Medulla oblongata (tissue), 1 donor: ENCODE results near the gene SDSL.

ENCODE experiments used
- DNase-seq: peaks from one replicate; pipeline ENCODE4 v3.0.0-alpha.2; 2015; ENCODE audit errors: extremely low spot score

The SDSL gene

DNA sequence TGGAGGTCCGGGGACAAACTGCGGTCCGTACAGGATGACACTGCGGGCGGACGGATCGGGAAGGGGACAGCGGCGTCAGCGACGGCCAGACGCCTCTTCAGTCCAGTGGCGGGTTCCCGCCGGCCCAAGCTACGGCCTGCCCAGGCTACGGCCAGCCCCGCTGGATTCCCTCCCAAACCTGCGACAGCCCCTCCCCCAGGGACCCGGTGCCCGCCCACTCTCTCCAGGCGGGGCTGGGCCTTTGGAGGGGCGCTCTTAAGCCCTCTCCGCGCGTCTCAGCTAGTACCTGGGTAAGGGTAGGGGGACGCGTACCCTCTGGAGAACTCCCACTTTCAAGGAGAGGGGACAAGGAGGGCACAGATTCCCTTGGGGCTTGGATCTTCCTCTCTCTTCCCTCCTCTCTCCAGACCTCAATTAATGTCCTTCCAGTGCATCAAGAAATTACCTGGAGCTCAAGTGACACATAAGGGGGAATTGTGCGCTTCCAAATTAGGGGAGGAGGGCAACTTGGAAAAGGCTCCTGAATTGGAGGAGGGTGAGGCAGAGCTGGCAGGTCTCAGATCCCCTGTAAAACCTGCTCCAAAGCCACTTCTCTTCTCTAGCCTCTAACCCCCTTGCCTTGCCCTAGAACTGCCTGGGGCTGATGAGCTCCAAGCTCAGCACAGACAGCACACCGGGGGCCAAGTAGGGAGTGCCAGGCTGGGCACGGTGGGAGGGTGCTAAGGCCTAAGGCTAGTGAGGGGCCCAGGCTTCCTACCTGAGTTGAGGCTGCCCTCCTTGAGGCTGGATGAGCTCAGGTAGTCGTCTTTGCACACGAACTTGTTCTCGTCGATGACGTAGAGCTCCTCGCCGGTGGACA, 46.4 kb downstream of the SDSL start:
- DNase-seq: no peak

DNA sequence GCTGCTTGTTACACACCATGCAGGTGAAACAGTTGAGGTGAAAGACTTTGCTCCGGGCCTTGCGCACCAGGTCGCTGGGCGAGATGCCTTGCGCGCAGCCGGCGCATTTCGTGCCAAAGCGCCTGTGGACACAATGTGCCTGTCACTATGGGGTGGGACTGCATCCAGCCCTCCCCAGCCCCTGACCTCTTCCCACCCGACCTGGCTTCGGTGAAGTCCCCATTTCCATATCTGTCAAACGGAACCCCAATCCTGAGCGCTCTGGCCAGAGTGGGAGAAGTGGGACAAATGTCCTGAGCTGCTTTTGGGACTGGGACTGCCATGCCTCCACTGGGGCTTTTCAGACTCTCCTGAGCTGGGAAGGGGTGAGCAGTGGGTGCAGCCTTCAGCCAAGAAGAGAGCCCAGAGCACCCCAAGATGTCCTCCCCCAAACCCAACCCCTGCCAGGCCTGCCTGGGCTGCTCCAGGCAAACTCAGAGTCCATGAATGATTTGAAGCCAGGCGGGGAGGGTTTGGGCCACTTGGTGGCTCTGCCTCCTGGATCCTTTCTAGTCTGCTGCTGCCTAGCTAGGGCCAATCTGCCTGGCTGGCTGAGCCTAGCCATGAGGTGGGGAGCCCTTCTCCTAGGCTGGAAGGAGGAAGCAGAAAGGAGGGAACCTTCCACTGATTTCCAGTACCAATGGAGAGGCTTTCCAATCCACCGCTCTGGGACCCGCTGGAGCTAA, 47.2 kb downstream of the SDSL start:
- no peak for DNase-seq

DNA sequence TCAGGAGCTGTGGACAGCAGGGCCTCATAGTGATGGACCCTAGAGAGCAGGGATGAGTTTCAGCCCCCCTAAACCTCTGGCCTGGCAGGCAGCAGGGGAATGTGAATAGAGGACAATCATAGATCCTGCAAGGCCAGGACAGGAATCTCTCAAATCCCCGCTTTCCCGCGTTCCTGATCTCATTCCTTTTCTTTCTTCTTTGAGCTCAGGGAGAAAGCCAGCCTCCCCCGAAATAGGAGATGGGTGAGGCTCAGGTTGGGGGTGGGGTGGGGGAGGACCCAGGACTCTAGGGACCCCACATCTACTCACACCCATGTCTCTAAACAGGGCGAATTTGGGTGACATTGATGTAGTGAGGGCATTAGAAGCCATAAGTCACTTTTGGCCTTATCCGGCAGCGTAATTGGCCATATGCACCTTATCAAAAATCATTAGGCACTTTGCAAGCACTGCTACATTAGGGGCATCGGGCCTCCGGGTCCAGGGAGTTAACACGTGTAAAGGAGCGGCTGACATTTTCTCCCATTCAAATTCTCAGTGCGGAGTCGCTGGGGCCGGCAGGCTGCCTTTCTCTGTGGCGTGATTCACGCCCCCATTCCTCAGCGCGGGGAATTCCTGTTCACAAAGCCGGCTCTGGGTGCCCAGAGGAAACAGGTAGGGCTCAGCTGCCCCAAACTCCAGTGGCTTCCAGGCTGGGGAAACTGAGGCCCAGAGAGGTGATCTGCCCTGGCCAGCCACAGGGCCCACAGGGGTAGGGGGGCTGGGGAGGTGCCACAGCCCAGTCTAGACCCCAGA, 48.0 kb downstream of the SDSL start:
- DNase-seq: no peak

DNA sequence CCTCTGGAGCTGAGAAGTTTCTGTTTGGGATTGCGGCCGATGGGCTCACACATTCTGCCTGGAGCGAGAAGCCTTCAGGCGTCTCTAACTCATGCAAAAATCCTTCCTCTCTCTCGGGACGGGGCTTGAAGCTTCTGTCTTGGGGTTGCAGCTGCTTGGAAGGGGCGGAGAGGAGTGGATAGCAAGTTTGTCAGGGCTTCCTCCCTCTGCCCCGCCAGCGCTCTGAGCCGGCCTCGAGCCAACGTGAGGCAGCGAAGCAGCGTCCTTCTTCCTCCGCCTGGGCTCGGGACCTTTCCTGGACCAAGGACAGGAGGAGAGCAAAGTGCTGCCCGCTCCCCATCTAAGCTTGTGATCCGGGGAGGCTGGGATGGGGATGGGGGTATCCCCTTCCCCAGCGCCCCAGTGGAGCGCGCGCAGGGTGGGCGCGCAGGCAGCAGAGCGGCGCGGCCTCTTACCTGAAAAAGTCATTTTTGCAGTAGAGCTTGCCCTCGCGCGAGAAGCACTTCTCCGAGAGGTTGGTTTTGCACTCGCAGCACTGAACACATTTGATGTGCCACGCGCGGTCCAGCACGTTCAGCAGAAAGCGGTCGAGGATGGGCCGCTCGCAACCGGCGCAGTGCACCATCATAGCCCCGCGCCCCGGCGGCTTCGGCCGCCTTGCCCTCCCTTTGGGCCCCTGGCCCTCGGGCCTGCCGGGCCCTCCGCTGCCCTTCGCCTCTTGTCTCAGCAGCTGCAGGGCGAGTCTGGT, 48.9 kb downstream of the SDSL start:
- no peak for DNase-seq

DNA sequence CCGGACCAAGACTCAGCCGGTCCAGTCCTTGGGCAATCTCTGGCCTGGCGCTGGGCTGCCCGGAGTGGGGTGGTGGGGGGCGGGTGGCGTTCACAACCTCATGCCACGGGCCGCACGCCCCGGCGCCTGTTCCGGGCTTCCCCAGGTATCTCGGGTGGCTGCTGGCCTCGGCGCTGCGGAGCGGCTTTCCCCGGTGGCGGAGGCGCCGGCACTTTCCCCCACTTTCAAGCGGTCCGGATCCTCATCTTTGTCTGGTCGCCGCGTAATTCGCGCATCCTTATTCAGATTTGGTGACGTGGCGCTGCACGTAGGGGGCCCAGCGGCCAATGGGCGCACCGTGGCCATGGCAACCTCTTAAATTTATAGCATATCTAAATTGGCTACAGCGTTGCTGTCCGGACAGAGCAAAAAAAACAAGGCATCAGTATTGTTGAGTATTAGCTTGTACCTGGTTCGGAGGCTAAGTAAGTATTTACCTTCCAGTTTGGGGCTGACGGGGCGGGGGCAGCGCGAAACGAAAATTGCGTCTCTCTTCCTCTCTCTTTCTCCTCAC, 49.5 kb downstream of the SDSL start, which contains the start of gene LHX5:
LHX5 (minus strand) TSS at position 253 of the 553 bp plus-strand sequence. CDS start 373 bp downstream, outside the sequence.
- no peak for DNase-seq

DNA sequence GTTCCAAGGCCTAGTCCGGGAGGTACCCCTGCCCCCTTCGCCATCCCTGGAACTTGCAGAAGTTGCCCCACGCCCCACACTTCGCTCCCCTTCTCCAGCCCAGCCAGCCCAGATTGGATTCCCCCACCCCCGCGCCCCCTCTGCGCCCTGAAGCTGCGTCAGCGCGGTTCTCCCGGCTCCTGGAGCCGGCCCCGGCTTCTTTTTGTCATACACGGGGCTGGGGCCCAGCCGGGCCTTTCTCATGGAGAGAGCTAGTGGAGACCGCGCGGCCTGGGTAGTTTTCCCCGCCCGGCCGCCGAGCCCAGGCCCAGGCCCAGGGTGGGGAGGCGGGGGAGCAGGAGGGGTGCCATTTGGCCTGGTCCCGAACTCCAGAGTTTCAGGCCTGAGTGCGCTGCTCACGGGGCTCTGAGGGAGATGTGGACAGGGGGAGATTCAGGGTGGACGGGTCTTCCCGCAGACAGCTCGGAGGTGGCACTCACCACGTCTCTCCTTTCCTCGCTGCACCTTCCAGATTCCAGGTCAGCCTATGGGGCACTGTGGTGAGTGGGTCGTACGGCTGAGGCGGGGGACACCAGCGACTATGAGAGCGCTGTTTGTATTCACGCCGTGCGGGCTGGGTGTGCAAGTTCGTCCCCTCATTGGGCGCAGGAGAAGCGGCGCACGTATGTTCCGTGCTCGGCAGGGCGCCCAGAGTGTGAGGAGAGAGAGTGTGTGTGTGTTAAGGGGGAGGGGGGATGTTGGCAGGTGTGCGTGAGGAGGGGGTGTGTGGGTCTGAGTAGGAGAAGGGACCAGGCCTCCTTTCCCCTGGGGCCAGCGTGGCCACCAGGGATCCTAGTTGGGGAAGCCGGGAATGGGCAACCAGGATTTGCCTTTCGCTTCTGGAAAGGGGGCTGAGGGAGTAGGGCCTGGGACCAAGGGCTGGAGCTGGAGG, 50.3 kb downstream of the SDSL start:
- no peak for DNase-seq

DNA sequence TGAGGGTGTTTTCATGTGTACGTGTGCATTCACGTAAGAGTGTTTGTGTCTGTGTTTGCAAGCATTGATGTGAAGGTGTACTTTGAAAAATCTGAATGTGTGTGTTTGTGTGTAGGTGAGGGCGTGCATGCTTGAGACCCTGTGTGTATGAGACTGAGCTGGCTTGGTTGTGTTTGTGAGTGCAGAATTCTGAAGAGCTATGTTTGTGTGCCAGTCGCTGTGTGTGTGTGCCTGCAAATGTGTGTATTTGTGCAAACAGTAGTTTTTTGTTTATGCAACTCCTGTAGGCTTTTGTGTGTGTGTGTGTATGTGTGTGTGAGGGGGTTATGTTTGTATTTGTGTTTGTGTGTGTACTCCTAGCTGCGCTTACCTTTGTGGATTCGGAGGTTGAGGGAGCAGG, 51.2 kb downstream of the SDSL start:
- no peak for DNase-seq

DNA sequence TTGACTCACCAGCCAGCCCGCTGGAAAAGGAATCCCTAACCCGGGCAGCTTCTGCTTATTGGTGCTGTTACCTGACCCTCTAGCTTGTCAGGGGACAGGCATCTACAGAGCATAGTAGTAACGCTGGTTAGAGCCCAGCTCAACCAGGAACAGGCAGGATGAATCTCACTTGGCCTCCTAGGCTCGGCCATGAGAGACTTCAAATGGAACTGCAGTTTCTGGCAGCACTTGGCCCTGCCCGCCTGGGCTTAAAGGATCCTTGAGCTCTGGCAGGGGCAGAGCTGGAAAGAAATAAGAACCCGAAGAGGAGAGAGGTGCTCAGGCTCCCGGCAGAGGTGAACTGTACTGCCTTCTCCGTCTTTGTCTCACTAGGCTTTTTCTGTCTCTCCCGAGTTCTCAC, 51.8 kb downstream of the SDSL start:
- DNase-seq: no peak

DNA sequence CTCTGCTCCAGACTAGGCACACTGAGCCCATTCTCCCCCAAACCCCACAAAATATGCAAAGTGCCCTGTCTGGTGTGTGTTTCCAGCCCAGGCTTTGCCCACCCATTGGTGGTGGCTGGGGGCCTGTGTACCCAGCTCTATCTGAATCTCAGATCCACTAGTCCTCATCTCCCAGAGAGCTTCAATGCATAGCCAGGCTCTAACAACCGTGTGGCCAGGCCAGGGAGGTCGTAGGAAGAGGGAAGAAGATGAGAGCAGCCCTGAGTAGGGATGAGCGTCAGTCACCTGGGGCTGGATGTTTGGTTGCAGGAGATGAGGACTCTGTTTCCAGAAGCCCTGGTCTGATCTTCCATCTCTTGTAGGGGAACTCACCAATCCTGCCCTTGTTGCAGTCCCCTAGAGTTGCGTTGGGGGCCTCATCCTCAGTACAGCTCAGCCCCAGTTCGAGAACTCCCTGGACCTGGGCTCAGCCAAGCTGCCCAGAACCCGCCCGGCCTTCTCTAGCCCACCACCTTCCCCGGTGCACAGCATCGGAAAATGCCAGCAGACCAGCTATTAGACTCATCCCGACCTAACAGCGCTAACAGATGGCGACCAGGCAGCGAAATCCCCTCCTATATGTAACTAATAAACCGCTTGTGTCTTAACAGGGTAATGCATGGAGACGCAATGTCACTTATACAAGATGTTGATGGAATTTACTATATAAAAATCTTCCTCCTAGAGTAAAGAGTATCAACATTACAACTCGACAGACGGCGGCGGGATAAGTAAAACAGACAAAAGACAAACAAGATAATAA, 52.7 kb downstream of the SDSL start:
- DNase-seq: no peak

DNA sequence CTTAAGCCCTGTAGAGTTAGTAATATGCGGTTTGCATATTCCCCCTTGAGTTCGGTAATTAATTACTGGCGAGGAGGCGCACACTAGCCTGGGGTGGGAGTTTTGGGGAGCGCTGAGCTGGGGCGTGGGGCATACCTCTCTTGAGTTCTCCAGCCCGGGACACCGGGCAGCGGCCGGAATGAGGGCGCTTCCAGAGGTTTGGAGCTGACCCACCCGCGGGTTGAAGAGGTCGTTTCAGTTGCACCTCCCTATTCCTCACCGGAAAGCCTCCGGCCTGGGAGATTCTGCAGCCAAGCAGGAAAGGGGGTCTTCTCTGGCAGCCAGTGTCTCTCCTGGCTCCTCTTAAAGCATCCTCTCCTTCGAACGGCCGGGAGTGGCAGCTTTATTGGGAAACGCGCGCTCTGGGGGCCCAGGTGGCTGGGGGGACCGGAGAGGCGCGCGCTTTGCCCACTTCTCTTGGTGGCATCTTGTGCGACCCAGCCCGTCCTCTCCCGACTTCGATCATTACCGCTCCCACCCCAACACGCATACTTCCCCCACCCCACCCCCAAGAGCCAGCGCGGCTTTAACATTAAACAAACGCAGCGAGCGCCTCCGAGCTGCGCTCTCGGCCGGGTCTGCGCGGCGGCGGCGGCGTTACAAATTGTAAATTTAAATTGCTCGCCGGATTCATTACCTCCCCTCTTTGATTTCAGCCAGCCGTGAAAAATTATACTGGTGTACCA, 53.4 kb downstream of the SDSL start:
- no peak for DNase-seq

DNA sequence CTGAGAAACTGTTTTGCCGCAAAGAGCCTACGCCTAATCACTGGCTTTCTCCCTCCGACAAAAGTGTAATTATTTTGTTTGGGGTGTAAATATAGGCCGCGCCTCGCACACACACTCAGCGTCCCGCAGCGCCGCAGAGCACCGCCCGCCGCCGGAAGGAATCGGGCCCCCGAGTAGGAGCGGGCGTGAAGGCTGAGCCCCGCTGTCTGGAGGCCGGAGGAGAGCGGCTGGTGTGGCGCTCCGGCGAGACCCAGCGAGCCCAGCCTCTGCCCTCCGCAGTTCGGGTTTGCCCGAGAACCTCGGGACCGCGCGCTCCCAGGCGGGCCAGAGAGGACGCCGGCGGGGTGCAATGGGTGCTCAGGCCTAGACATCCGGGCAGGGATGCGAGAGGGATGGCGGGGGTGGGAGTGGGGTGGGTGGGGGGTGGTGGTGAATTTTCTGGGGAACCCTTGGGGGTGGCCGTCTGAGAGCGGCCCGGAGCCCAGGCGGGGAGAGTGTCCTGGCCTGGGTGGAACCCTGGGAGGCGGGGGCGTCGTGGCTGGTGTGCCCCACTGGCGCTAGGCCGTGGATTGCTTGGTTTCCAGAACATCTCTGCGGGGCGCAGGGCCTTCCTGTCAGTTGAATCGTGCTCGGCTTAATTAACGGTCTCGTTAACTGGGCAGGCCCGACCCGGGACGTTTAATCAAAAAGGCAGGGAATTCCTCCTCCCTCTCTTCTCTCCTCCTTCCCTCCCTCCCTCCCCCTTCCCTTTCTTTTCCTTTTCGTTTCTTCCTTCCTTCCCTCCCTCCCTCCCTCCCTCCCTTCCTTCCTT, 54.2 kb downstream of the SDSL start:
- no peak for DNase-seq

DNA sequence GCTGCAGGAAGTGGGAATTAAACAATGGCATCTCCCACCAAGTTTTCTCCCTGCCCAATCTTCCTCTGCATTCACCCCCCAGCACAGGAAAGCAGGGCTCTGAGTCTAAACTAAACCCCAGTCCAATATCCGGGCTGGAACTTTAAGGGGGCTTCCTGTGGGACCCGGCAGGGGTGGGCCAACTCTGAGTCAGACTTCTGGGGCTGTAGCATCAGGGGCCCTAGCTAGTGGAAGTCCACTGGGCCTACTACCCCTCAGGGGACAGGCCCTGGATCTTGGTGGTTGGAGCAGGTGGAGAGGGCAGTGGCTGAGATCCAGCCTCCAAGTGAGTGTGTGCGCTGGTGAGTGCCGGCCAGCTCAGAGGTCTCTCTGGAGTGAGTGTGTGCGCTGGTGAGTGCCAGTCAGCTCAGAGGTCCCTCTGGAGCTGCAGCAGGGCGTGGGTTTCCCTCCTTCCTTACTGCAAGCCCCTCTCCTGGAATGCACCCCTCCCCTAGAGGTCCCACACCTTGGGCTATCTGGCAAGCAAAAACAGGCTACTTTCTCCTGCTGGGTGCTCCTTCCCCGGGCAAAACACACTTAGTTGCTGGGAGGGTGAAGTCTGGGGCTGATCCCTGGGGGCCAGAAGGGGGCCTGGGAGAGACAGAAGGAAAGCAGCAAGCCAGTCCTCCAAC, 55.1 kb downstream of the SDSL start:
- no peak for DNase-seq

DNA sequence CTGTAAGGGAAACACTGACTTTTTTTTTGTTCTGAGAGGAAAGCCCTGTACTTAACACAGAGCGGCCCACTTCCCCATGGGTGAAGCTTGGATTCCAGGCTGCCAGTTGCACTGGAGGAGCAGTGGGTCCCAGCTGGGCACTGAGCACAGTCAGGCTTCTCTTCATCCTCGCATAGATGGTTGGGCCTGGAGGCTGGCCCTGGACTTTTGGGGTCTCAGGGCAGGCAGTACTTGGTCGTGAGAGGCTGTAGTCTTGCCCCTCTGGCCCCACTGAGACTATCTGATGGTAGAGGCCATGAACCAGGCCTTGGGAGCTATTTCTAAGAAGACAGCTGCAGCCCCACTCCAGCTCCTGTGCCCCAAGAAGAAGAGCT, 55.6 kb downstream of the SDSL start:
- DNase-seq: no peak

DNA sequence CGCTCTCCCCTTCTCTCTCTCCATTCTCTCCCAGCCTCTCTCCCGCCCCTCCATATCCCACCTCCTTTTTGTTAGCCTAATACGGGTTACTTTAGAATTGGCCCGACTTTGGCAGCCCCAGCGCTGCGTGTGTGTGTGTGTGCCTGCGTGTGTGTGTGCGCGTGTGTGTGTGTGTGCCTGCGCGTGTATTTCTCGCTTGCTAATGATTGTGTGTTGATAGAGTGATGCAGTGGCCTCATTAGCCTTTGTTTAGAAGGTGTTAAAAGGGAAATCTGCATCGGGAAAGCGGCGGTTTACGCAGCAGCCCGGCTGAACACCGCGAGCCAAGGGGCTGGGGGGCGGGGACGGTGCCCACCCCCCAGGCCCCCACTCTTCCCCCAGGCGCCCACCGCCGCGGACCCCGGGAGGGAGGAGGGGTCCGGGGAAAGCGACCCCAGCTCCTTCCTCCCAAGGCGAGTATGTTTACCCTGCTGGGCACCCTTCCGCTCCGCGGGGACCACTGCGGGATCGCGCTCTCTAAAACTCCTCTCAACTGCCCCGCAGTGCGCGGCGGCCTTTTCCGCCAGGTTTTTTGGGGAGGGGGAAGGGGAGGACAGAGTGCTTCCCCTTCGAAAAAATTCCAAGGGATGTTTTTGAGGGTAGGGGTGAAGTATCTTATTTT, 56.3 kb downstream of the SDSL start:
- DNase-seq: no peak

DNA sequence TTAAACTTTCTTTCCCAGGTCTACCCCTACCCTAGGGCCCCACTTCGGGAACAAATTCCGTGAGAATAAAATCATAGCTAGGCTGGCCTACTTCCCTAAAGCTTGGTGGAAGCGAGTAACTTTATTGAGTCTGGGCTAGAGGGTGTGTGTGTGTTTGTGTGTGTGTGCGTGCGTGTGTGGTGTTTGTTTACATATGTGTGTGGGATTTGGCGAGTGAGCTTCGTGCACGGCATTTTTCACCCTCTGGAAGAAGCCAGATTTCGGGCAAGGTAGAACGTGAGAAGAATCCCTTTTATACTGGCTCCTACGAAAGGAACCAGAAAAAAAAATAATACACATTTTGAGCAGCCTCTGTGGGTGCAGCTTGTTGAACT, 57.0 kb downstream of the SDSL start:
- DNase-seq: no peak

DNA sequence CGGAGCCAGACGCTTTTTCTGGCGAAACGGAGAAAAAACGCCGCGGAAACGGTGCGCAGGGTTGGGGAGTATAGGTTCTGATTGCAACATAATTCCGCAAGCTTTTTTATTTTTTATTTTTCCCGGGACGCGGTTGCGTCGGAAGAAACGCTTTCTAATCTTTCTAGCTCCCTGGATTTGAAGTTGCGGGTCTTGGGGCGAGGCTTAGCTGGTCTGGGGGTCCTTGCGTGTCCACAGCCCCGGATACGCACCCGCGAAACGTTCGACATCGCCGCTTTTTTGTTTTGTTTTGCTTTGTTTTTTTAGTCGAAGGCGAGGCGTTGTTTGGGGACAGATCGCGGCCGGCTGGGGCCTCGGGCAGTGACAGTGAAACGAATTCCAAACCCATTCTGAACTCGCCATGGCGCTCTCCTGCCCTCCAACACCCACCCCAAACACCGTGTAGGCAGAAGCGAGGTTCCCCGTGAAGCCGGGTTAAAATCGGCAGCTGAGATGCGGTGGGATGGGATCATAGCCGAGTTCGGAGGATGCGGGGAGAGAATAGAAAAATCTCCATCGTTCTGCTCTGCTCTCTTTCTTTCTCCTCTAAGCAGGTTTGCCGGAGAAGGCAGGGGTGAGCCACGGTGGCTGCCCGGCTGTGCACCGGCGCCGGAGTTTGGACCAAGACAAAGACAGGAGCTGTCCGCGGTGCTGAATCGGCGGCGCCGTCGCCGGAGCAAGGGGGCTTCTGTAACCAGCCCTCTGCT, 57.6 kb downstream of the SDSL start:
- no peak for DNase-seq
